GM19463 (cell line): ENCODE data around the gene ARID3B.

Experiments
- ATAC-seq: cut with Tn5 transposase; IDR thresholded peaks from one replicate; pipeline ENCODE4 v1.9.1; 2021; ENCODE audit warnings: mild to moderate bottlenecking, moderate library complexity; ENCODE audit not compliant: unreplicated experiment

Gene ARID3B

GRCh38 chr15:74633781-74634180 lies 92.8 kb downstream of the ARID3B start:
- ATAC-seq: no peak

DNA sequence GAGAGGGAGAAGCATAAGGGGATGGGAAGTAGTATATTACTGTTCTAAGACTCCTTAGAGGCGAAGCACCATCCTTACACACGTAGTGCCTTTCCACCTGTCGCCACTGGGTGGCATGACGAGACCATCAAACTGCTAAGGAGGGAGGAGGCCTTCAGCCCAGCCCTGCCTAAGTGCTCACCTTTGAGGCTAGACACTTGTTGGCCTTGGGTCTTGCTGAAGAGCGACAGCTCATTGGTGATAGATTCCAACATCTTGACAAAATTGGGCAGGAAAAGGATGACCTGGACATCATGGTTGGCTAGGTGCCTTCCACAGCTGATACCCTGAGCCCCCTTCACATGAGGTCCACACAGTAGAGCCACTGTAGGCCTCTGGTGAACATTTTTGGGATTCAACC lies 94.2 kb downstream of the ARID3B start:
- ATAC-seq: peak; percentile 53

DNA sequence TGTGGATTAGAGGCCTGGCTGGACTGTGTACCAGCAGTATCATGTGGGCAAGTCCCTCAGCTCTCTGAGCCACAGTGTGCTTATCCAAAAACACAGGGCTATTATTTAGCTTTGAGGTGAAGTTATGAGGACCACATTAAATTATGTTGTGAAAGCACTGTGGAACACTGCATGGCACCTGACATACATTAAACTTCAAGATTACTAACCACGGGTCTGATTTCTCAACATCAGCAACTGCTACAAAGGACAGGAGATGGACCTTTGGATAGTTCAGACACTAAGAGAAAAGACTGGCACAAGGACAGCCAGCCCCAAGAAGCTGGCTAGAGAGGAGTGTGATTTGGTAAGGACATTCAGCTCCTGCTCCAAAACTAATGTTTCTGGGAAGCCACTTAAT lies 96.0 kb downstream of the ARID3B start:
- no peak for ATAC-seq

DNA sequence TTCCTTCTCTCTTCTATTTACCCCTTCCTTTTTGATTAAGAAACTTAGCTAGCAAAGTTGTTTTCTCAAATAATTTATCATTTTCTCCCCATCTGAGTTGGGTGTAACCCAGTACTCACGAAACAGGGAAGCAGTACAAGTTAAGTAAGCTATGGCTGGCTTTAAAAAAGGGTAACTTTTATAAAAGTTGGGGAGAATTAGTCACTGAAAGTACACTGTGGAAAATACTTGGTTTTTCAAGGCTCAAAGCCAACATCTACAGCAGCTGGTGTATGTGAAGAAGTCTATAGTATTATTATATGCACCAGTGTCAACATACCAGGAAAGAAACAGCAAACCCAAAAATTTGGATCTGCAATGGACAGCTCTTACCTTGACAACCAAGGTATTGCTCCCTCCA lies 100.1 kb downstream of the ARID3B start:
- no peak for ATAC-seq

GRCh38 chr15:74642348-74642733 lies 101.3 kb downstream of the ARID3B start:
- ATAC-seq: no peak

DNA sequence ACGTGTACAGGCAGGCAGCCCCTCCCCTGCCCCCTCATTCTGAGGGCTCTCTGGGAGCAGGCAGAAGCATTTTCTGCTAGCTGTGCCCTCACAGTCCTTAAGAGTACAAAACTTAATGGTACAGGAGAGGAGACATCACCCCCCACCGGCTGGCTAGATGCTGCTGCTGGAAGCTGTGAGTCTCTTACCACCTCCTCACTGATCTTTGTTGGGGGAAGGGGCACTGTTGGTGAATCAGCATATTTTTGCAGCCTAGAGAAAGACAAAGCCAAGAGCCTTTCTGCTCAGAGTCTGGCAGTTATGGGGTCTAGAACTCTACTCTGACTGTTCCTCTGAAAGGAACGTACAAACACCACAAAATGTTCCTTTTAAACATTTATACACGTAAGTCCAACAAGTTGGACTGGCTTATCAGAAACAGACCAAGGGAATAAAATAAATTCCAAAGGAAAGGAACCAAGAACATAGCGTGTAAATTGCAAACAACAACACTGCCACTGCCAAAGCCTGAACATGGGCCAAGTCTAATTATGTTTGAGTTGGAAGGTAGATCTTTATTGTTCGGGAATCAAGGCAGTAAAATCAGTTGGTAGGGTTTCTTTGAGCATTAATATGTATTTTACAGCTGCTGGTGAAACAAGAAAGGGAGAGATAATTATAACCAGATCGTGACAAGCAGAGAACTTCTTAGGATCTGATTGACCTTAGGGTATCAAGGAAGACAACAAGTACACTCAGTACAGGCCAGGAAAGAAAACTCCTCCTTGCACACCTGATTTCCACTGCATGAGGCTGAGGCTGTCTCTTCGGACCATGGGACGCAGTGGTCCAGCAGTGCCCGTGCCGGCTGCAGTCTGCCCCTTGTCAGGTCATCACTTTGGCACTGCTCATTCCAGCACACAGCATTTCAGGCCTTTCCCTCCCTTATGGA lies 102.0 kb downstream of the ARID3B start:
- no peak for ATAC-seq

DNA sequence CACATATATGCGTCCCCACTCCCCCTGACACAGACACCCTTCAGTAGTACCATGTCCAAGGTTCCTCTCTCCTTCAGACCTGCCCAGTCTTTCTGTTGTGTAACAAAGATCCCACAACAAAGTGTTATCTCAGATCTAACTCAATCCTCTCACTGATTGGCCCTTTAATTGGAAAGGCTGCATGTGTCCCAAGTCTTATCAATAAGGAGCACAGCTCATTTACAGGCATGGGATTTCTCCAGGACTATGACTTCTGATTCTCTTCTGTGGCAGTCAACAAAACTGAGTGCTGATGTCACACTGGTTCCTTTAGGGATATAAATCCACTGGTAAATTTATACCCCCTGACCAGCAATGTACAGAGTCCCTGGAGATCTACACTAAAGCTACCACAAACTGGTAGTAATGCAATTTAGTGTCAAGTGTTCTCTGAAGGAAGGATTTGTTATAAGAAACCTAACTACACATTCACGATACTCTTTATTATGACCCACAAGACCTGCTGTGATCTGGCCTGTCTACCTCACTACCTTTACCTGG lies 102.7 kb downstream of the ARID3B start:
- ATAC-seq: no peak

- no peak for ATAC-seq
Observed at GRCh38 chr15:74646480-74646879, 105.5 kb downstream of the ARID3B start.
